HG03039 (cell line): Measurements from ENCODE around the gene ZFP1.

Experiments used
- ATAC-seq: cut with Tn5 transposase; IDR thresholded peaks from one replicate; pipeline ENCODE4 v1.9.1; 2021; ENCODE audit warnings: mild to moderate bottlenecking, moderate library complexity; ENCODE audit not compliant: unreplicated experiment

Gene ZFP1

DNA sequence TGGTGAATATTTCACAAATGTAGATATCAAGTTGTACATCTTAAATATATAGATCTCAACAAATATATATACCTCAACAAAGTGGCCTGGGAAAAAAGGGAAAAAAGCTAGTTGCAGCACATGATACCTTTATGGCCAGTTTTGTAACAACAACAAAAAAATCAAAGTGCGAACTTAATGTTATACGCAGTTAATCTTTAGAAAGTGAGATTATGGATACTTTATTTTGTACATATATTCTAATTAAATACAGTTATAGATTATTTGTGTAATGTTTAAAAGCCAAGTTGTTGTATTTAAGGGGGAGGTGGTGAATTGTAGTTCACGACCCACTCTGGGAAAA is 385 bp upstream of the ZFP1 start:
- ATAC-seq, result no peak

- no peak for ATAC-seq
These were observed 3.5 kb downstream of the ZFP1 start for GRCh38 chr16:75151798-75152197.

DNA sequence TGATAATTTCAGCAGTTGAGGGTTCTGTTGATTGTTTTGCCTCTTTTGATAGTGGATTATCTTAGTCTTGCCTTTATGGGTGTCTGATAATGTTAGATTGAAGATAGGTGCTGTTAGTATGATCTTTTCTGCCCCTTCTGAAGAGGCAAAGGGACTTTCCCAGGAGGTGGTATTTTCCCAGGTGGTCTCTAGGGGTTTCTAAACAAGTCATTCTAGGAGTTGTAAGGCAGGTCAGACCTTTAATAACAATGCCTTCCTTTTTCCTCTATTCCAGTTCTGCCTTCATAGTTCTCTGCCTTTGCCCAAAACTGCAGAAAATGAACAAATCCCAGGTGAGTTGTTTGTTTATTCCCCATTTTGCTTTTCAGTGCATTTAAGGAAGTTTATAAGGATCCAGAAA is 4.3 kb downstream of the ZFP1 start:
- ATAC-seq, result no peak

DNA sequence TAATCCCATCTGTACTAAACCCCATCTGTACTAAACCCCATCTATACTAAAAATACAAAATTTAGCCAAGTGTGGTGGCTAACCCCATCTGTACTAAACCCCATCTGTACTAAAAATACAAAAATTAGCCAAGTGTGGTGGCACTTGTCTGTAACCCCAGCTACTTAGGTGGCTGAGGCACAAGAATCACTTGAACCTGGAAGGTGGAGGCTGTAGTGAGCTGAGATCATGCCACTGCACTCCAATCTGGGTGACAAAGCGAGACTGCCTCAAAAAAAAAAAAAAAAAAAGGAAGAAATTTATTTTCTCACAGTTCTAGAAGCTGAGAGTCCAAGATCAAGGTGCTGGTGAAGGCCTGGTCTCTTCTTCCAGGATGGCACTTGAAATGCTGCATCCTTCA is 12.1 kb downstream of the ZFP1 start:
- no peak for ATAC-seq

DNA sequence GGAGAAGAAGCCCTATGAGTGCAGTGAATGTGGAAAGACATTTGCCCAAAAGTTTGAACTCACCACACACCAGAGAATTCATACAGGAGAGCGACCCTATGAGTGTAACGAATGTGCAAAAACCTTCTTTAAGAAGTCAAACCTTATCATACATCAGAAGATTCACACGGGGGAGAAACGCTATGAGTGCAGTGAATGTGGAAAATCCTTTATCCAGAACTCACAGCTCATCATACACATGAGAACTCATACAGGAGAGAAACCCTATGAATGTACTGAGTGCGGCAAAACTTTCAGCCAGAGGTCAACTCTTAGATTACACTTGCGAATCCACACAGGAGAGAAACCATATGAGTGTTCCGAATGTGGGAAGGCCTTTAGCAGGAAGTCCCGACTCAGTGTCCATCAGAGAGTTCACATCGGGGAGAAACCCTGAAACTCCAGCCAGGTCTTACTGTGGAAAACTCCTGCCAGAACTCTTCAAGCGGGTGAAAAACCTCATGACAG is 21.6 kb downstream of the ZFP1 start:
- ATAC-seq, result no peak

DNA sequence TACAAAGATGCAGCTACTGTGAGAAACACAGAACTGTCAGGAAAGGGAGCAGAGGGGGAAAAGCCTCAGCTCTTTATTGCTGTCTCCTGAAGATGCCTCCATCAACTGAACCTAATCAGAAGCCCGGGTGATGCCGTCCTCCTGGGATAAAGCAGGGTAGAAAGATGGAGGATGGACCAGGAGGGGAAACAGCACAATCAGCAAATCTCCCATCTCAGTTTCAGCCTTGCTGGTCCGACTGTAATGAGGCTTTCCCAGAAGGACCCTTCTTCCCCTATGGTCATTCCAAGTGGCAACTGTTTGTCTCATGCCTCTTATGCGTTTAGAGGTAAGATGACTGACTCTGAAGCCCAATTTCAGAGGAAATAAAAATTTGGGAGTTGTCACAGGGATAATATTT is 24.3 kb downstream of the ZFP1 start:
- ATAC-seq, result no peak

GRCh38 chr16:75175074-75175473 is 26.8 kb downstream of the ZFP1 start:
- ATAC-seq, result no peak

DNA sequence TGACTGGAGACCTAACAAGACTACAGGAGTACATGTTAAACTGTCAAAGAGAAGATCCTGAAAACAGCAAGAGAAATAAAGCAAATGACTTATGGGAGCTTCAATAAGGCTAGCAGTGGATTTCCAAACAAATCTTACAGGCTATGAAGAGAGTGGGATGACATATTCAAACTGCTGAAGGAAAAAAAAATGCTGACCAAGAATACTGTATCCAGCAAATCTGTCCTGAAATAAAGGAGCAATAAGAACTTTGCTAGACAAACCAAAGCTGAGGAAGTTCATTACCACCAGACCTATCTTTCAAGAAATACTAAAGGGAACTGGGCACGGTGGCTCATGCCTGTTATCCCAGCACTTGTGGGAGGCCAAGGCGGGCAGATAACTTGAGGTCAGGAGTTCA is 28.6 kb downstream of the ZFP1 start:
- ATAC-seq, result no peak

DNA sequence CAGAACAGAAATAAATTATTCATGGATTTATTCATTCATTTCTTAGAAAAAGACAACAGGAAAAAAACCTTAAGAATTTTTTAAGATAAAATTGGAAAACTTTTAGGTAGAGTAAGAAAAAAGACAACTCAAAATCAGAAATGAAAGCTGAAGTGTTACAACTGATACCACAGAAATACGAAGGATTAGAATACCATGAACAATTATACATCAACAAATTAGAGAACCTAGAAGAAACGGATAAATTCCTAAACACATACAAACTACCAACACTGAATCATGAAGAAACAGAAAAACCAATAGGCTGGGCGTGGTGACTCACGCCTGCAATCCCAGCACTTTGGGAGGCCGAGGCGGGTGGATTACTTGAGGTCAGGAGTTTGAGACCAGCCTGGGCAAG is 30.9 kb downstream of the ZFP1 start:
- ATAC-seq, result no peak

- ATAC-seq, result no peak
These were observed 33.3 kb downstream of the ZFP1 start for GRCh38 chr16:75181630-75182029.

DNA sequence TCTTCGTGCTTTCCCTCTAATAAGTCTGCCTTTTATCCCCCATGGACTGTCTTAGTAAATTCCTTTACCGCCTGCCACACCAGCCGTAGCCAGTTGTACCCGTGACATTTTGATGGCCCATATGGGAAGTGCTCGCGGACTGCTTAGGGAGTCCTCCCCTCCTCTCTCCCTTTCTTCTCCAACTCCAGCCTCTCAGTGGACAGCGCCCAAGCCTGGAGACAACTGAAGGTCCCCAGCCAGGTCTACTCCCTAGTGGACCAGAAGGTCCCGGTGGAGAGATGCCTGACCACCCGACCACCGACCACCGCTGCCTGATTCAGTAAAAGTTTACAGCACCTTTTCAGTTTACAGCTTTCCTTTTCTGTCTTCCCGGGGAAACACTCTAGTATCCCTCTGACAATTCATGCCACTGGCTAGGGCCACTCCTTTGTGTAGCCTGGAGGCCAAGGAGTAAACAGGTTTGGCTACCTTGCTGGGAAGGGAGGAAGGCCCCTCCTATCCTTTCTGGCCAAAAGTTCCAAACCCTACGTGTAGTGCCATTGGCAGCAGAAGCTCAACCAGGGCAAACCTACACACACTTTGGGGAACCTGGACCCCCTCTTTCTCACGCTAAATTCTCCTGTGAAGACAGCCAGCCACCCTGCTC is 40.6 kb downstream of the ZFP1 start:
- no peak for ATAC-seq

DNA sequence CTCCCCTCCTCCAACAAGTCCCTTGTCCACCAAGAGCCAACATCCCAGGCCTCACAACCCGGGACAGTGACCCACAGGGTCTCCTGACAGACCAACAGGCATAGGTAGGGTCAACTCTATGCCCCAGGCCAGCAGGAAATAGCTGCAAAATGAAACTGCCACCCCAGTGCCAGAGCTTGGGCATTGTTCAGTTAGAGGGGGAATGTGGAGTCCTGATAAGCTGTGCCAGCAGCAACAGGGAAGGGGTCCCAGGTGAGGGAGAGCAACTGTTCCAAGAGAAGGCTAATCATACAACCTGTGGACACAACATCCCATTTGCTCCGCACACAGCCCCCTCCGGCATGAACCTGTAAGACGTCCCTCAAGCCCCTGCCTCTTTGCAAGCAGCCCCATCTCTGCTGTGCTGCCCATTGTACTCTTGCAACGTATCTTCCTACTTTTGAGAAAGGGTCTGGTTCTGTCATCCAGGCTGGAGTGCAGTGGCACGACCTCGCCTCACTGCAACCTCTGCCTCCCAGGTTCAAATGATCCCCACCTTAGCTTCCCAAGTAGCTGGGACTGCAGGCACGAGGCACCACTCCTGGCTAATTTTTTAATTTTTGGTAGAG is 41.4 kb downstream of the ZFP1 start:
- ATAC-seq, result no peak

DNA sequence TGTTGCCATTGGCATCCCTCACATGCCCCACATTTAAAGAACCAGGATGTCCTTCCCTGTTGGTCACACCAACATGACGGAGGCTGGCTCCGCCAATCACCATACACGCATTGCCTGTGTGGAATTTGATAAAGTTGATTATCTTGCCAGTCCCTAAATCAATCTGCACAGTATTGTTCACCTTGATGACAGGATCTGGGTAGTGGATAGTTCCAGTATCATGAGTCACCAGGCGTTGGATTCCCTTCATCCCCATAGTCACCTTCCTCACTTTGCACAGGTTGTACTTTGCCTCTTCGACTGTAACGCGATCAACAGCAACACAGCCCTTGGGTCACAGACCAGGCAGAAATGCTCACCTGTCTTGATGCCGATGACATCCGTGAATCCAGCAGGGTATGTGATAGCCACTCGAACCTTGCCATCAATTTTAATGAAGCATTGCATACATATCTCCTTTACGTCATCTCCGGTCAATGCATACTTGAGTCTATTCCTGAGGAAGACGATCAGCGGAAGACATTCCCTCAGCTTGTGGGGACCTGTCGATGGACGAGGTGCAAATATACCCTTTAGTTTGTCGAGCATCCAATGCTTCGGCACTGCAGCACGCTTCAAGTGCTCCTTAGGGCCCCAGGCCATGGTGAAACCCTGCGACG is 44.4 kb downstream of the ZFP1 start:
- no peak for ATAC-seq

DNA sequence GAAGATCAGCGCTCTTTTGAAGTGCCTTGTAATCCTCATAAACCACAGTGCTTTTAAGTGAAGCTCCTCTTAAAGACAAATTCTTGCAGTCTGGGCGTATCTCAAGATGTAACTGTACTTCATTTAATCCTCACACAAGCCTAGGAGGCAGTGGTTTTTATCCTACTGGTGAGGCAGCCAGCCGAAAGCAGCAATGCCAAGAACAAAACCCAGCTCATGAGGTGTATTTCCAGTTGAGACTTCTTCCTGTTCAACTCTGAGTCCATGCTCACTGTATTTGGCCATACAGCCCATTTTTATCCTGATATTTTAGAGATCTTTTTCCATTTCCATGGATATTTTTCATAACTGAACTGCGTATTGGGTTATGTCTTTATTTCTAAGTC is 44.9 kb downstream of the ZFP1 start:
- ATAC-seq, result no peak

DNA sequence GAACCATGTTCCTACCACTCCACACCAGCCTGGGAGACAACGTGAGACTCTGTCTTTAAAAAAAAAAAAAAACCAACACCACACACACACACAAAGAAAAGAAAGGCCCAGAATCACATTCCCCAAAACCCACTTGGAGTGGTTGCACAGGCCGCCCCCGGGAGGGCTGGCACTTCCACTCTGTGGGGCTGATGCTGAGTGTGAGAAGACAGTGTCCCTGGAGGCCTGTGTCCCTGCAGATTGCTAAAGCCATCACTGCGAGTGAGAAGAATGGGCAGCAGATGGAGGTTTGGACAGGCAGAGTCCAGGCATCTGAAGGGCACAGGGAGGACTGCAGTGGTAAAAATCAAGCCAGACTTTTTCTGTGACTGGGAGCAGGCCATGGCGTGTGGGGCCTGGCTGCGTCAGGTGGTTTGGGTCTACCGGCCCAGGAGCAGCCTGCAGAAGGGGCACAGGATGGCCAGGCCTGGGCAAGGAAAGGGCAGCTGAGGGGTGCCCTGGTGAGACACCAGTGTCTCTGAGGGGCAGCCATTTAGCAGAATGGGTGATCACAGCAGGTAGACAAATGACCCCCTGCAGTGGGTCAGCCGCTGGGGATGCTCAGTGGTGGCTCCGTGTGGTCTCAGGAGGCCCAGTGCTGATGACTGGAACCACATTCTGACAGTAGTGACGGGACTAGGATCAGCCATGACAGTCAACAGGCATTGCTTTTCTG is 45.6 kb downstream of the ZFP1 start:
- ATAC-seq, result no peak

GRCh38 chr16:75195811-75196790 is 47.8 kb downstream of the ZFP1 start:
- no peak for ATAC-seq

DNA sequence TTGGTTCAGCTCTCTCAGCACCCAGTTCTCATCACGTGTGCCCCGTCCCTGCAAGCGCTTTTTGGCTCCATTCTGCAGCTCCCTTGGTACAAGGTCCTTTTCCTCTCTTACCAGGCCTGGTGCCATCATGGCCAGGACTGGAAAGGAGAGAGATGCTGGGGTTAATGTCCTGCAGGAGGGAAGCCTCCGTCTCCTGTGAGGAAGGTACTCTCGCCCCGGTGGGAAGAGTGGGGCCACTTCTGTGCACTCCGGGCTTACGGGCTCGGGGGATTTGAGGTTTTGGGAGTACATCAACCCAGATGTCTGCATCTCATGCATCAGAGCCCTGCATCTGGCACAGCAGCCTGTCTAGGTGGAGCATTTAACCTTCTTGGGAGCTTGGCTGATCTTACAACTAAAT is 48.5 kb downstream of the ZFP1 start:
- no peak for ATAC-seq

- ATAC-seq, result no peak
These were observed 49.3 kb downstream of the ZFP1 start for GRCh38 chr16:75197522-75198134.

DNA sequence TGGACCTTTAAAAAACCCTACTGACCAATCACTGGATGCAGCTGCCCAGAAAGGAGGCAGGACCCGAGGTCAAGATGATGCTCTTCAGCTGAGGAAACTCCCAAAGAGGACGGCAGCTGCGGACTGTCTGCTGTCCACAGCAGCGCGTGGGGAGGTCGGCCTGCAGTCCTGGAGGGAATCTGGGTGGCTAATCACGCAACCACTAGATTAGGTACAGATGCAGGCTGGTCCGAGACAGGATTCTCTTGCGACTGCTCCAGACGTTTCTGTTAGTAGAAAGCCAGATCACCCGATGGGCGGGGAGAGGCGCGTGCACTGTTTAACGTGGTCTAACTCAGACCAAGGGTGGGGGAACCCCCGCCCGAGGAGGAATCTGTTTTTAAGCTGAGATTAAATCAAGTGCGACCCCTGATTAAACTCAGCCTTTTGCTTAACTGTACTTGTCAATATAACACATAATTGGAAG is 49.8 kb downstream of the ZFP1 start:
- ATAC-seq, result no peak

DNA sequence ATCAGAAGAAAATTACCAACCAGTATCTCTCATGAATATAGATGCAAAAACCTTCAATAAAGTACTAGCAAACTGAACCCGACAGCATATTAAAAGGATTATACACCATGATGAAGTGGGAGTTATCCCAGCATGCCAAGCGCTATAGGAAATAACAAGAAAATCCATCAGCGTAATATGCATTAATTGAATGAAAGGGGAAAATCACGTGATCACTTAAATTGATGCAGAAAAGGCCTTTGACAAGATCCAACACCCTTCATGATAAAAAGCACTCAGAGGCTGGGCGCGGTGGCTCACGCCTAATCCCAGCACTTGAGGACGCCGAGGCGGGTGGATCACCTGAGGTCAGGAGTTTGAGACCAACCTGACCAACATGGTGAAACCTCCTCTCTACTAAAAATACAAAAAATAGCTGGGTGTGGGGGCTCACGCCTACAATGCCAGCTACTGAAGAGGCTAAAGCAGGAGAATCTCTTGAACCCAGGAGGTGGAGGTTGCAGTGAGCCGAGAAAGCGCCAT is 53.8 kb downstream of the ZFP1 start:
- ATAC-seq, result no peak
